KG1 (cell line): ENCODE data around the gene OMP.

Experiments used
- DNase-seq: peaks from one replicate; lab custom pipeline; 2025; lab: John Stamatoyannopoulos, UW

OMP gene

DNA sequence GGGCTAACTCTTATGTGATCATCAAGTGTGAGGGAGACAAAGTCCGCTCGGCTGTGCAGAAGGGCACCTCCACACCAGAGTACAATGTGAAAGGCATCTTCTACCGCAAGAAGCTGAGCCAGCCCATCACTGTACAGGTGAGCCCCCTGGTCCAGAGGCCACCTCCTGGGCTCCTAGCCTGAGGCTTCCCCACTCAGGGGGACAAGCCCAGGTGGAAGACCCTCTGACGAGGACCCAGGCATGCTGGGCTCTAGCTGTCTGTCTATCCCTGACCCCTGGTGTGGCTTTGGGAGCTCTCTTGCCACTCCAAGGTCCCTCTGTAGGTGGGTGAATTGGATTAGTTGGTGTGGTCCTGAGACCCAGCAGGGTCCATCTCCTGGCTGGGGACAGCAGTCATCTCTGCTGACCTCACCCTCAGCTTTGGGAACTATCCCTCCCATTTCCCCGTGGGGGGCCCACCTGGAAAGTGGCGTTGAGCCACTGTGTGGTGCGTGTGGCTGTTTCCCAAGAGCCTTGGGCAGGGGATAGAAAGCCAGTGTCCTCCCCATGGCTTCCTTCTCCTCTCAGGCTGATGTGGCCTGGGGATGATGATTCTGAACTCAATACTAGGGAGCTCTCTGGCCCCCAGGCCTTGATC is 20.1 kb downstream of the OMP start:
- no peak for DNase-seq

DNA sequence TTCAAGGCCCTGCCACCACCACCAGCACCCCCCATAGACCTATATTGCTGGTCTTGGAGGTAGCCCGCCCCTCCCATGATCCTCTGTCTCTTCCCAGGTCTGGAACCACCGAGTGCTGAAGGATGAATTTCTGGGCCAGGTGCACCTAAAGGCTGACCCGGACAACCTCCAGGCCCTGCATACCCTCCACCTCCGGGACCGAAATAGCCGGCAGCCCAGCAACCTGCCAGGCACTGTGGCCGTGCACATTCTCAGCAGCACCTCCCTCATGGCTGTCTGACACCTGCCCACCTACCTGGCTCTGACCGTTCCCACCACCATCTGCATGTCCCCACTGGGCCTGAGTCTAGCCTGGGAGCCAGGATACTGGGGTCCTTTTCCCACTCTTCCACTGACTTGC is 21.0 kb downstream of the OMP start:
- no peak for DNase-seq

DNA sequence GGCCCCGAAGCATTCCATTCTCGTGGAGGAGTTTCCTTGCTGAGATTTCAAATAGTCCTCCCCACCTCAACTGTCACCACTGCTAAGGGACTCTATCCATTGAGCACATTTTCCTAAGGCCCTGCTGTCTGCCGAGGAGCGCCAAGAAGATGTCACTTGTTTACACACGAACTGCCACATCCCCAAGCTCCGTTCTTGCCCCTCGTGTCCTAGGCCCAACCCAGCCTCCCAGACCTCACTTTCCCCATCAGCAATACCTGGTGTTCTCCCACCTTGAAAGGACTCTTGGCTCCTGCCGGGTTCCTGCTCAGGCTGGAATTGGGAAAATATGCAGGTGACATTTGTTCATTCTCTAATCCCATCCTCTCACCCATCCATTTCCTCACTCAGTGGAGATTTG is 21.4 kb downstream of the OMP start:
- no peak for DNase-seq

DNA sequence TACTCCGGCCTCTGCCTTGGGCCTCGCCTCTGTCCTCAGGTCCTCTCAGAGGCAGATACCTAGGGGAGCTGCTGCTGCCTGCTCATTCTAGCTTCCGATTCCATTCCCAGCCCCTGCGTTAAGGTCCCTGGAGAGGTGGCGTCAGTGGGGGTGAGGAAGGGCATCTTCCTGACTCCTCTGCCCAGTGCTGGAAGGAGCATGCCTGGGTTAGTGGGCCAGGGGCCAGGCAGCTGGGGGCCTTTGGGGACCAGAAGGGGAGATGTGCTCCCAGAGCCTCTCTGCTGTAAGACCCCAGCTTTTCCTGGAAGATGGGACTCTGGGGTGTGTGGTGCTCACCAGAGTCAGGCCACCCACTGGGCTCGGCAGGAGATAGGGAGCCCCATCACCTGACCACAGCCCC is 21.8 kb downstream of the OMP start:
- DNase-seq = no peak

DNA sequence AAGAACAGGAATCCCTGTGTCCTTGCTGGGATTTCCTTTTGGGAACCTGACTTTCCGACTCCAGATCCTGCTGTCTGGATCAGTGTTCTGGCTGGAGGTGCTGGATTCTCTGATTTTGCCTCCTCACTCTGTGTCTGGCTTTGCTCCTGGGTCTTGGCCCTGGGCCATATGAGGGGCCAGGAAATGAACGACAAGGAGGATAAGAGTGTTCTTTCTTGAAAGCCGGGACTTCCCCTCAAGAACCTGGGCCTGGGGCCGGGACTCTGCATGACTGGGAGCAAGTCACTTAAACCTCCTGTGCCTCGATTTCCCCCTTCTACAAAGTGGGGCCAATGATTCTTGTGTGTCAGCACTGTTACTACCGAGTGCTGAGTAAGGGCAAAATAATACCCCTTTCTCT is 22.6 kb downstream of the OMP start:
- DNase-seq = no peak

DNA sequence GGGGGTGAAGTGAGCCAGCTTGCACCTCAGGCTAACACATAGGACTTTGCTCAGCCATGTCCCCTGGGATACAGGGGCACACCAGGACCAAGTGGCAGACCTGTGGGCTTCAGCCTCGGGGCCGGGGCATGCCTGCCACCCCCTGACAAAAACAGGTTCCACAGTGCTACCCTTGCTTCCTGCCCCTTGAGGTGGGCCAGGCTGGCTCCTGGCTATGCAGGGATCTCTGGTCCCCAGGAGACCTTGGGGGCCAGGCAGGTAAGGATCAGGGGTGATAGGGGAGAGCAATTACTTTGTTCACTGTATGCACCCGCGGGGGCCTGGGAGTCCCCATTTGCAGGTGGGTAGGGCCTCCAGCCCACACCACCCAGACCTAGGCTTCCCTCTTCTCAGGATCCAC is 23.1 kb downstream of the OMP start:
- DNase-seq = no peak

DNA sequence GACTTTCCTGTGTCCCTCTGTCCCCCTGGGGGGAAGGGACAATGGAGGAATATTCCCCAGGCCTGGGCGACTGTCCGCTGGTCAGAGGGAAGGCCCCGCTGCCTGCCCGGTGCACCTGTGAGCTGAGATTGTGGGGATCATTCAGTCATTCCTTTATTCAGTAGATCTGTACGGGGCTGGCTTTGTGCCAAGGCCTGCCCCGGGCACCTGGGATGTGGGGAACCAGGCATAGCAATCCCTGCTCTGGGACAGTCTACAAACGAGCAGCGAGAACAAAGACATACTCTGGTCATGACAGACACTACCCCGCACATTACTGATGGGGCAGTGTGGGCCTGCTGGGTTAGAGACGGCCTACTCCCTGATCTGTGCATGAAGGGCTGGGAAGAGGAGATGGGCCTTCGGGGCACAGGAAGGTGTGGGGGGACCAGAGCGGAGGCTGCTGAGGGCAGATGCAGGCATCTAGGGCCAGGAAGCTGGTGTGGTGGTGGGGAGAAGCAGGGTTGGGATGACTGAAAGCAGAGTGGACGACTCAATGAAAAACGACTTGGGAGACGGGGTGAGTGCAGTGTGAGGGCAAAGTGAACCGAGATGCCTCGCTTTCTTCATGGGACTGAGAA is 23.6 kb downstream of the OMP start:
- DNase-seq = no peak

DNA sequence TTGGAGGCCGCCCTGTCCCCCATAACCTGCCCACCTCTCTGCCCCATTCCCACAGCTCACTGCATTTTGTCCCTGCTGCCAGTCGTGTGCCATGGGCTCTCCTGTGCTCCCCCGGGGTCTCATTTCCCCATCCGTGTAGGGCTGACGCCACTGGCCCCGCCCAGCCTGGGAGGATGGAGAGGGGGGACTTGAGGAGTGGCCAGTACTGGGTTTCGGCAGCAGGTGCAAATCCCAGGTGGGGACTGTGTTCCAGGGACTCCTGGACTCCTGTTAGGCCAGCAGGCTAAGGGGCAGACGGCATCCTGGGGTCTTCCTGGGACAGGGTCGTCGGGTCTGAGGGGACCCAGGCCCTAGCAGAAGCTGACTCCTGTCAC is 24.2 kb downstream of the OMP start:
- DNase-seq = no peak

DNA sequence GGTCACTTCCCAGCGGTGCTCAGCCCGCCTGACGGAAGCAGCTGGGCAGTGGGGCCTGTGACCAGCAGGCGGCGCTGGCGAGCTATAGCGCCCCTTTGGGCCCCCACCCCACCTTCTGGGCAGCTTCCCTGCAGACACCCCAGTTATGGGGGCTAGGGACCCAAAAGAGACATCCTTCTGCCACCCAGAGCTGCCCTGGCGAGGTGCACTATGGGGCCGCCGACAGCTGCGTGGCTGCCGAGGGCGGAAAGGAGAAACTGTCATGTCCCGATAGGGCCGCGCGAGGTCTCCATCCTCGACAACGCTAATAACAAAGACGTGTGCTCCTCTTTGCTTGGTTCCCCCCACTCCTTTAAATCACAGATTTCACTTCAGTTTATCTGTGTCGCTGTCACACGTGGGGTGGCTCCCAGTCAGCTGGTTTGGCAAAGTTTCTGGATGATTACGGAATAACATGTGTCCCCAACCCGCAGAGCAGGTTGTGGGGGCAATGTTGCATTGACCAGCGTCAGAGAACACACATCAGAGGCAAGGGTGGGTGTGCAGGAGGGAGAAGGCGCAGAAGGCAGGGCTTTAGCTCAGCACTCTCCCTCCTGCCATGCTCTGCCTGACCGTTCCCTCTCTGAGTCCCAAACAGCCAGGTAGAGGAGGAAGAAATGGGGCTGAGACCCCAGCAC is 24.7 kb downstream of the OMP start:
- peak; percentile 54 for DNase-seq

DNA sequence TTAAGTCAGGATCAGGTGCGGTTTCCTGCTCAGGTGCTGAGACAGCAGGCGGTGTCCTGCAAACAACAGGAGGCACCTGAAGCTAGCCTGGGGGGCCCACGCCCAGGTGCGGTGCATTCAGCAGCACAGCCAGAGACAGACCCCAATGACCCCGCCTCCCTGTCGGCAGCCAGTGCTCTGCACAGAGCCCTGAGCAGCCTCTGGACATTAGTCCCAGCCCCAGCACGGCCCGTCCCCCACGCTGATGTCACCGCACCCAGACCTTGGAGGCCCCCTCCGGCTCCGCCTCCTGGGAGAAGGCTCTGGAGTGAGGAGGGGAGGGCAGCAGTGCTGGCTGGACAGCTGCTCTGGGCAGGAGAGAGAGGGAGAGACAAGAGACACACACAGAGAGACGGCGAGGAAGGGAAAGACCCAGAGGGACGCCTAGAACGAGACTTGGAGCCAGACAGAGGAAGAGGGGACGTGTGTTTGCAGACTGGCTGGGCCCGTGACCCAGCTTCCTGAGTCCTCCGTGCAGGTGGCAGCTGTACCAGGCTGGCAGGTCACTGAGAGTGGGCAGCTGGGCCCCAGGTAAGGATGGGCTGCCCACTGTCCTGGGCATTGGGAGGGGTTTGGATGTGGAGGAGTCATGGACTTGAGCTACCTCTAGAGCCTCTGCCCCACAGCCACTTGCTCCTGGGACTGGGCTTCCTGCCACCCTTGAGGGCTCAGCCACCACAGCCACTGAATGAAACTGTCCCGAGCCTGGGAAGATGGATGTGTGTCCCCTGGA is 25.5 kb downstream of the OMP start, which contains the start of gene MYO7A:
TSS of gene MYO7A (plus strand) at position 327 of the 772 bp plus-strand sequence. CDS start 2,389 bp downstream, outside the sequence.
- no peak for DNase-seq

DNA sequence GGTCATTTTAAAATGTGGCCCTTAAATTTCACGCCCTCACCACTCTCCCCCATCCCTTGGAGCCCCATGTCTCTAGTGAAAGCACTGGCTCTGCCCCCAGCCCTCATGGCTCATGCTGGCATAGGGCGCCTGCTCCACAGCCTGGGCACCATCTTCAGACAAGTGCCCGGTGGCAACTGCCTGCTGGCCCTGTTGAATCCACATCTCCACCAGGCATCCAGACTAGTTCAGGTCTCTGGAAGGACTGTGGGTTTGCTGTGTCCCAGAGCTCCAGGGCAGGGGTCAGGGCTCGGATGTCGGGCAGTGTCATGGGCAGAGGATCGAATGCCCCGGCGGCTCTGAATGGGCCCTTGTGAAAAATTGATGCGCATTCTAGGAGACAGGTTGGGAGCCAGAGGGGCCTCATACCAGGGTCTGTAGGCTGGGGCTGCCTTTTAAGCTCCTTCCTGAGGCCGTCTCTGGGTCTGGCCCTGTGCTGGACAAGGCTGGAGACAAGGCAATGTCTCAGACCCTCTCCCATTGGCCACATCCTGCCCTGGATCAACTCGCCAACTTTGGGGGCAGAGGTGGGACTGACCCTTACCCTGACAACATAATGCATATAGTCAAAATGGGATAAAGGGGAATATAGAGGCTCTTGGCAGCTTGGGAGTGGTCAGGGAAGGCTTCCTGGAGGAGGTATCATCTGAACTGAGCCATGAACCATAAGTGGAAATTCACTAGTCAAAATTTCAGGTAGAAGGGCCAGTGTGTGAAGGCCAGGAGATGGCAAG is 26.6 kb downstream of the OMP start:
- DNase-seq = no peak

DNA sequence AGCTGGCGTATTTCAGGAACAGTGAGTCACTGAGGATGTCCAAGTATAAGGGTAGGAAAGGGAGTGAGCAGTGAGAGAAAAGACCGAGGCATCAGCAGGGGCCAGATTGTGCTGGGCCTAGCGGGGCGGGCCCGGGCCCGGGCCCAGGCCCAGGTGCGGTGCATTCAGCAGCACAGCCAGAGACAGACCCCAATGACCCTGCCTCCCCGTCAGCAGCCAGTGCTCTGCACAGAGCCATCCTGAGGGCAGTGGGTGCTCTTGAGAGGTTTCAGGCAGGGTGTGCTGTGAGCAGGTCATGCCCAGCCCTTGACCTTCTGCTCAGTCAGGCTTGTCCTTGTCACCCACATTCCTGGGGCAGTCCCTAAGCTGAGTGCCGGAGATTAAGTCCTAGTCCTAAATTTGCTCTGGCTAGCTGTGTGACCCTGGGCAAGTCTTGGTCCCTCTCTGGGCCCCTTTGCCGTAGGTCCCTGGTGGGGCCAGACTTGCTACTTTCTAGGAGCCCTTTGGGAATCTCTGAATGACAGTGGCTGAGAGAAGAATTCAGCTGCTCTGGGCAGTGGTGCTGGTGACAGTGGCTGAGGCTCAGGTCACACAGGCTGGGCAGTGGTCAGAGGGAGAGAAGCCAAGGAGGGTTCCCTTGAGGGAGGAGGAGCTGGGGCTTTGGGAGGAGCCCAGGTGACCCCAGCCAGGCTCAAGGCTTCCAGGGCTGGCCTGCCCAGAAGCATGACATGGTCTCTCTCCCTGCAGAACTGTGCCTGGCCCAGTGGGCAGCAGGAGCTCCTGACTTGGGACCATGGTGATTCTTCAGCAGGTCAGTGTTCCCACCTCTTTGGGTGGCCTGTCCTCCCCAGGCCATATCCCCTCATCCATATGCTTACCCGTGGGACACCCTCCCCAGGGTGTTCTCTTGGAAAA is 27.5 kb downstream of the OMP start:
- DNase-seq = no peak

DNA sequence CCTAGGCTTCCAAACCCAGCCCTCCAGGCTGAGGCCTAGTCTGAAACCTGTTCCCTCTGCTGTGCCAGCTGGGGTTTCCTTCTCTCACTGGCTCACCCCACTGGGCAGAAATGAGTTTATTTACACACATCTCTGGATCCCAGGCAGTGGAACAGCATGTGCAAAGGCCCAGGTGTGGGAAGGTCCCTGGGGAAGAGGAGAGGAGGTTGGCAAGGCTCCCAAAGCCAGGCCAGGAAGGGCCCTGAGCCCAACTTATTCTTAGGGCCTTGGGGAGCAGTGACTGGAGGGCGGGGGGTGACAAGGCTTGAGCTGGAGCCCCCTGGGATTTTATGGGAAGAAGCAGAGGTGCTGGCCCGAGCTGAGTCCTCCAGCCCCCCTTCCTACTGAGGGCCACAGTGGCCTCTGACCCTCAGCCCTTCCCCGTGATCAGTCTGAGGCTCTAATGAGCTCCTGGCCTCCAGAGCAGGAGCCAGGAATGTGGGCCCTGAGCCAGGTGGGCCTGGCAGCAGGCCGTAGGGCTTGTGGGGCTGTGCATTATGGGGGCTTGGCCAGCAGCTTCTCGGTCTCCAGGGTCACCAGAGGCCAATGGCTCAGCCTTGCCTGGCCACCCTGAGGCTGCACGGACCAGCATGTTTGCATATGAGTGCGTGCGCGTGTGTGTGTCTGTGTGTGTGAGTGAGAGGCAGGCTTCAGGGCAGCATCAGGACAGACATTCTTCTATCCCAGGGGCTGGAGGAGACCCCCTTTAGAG is 28.3 kb downstream of the OMP start:
- no peak for DNase-seq

DNA sequence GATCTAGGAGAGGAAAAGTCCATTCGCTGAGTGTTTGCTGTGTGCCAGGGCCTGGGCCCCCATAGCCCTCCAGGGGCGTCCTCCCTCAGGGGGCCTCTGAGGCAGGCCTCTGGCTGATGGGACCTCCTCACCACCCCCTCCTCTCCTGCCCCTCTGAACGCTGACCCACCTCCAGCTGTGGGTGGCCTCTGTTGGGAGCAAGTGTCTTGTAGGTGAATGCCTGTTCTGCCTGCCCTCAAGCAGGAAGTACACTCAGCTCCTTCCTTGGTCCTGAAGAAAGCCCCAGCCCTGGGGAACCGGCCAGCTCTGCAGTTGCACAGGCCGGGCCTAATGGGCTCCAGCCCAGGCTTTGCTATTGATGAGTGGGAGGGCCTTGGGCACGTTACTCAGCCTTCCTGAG is 28.9 kb downstream of the OMP start:
- DNase-seq = no peak

DNA sequence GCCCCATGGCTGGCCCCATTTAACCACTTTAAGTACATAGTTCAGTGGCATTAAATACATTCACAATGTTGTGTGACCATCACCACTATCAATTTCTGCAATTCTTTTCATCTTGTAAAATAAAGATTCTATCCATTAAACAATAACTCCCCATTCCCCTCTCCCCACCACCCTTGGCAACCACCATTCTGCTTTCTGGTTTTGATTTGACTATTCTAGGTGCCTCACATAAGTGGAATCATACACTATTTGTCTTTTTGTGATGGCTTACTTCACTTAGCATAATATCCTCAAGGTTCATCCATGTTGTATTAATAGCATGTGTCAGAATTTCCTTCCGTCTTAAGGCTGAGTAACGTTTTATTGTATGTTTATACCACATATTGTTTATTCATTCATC is 32.4 kb downstream of the OMP start:
- no peak for DNase-seq

DNA sequence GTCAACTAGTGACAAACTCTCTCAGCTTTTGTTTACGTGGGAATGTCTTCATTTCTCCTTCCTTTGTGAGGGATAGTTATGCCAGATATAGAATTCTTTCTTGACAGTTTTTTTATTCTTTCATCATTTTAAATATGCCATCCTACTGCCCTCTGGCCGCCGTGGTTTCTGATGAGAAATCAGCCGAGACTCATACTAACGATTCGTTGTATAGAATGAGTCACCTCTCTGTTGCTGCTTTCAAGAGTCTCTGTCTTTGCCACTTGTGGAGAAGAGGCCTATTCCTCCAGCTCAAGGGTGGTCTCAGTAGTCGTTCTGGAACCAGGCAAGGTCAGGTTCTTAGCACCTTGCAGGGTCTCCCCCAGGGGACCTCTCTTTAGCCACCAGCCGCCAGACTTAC is 33.4 kb downstream of the OMP start:
- DNase-seq = no peak

DNA sequence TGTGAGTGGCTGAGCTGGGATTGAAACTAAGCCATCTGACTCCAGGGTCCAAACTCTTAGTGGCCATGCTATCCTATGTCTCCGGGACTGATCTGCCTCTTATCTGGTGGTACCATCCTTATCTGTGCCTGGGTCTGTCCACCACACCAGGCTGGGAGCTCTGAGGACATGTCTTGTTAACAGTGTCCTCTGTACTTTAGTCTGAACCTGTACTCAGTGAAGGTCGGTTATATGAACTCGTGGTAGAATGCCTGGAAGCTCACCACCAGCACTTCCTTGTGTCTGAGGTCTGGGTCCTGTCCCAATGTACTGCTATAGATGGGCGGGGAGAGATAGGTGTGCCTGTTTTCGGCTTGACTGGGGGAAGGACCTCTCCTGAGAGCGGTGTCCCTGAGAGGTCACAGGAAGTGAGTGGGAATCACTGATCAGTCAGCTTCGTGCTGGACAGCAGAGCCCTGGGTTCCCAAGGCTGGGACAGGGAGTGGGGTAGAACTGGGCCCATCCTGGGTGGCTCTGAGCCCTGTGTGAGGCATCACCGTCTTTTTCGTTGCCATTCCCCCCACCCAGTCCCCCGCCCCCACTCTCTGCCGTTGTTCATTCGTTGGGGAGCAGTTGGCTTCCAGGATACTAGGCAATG is 34.3 kb downstream of the OMP start:
- no peak for DNase-seq

DNA sequence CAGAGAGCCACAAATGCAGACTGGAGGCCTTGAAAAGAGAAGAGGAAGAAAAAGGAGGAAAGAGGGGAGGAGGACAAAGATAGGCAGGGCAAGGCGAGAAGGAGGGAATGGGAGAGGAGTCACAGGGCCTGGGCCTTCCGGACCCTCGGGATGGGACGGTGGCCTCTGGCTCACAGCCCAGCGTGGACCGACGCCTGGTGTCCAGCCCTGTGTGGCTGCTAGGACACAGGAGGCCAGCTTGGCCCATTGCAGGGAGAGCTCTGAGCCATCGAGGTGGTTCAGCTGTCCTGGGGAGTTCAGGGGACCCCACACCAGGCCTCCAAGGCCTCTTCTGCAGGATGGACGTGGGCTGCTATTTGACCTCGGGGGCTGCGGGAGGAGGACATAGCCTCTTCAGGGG is 34.8 kb downstream of the OMP start:
- no peak for DNase-seq

DNA sequence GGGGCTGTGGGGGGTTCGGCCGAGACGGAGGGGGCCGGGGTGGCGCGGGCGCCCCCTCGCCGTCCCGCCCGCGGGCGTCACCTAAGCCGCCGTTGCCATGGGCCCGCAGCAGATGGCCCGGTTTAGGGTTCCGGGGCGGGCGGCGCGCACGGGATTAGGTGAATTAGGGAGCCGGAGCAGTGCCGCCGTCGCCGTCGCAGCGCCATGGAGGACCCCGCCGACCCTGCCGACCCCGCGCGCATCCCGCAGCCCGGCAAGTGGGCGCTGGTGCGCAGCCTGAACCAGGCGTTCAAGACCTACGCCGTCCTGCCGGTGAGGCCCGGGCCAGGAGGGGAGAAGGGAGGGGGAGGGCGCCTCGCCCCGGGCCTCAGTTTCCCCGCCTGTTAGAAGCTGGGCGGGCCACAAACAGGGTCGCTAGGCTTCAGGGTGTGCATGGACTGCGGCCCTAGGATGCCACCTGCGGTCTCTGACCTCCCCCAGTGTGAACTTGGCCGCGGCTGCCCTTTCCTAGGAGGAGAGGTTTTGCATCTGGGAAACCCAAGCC is 35.5 kb downstream of the OMP start:
- no peak for DNase-seq
